GM21381 (cell line): ENCODE measurements around the gene ZDHHC1.
"Not testable (repeated sequence)": the region's sequence is repeated elsewhere in the genome, so short reads cannot be mapped to it uniquely, and the experiment has no call there.

Experiments used
- ATAC-seq: cut with Tn5 transposase; IDR thresholded peaks from one replicate; pipeline ENCODE4 v1.9.1; 2021; ENCODE audit warnings: mild to moderate bottlenecking, moderate library complexity; ENCODE audit not compliant: unreplicated experiment

Gene ZDHHC1

DNA sequence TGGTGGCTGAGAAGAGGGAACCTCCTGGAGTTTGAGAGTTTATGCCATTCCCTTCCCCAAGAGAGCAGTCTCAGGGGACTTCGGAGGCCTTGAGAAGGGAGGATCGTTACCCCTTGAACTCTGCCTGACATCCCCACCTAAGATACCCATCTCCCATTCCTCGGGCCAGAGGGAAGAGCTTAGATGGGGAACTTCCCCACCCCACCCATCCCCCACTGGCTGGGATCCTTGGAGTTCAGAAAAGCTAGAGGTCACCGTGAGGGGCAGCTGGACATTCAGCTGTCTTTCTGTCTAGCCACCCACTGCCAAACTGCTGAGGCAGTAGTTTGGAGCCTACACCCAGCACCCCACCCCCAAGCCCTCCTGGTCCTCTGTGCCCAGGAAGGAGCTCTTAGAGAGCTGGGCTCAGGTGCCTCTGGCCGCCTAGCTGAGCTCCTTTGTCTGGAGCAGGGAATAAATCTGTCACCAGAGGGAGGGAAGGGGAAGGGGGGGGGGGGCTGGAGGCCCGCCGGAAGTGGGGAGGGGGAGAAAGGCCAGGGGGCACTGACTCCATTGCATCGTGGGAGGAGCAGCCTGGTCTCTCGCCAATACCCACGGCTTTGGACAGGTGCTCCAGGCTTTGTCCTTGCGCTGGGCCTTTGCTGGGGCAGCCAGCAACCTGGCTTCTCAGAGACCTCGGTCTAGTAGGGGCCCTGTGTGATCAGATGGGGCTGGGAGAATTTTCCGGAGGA lies 15.7 kb upstream of the ZDHHC1 start:
- no peak for ATAC-seq

DNA sequence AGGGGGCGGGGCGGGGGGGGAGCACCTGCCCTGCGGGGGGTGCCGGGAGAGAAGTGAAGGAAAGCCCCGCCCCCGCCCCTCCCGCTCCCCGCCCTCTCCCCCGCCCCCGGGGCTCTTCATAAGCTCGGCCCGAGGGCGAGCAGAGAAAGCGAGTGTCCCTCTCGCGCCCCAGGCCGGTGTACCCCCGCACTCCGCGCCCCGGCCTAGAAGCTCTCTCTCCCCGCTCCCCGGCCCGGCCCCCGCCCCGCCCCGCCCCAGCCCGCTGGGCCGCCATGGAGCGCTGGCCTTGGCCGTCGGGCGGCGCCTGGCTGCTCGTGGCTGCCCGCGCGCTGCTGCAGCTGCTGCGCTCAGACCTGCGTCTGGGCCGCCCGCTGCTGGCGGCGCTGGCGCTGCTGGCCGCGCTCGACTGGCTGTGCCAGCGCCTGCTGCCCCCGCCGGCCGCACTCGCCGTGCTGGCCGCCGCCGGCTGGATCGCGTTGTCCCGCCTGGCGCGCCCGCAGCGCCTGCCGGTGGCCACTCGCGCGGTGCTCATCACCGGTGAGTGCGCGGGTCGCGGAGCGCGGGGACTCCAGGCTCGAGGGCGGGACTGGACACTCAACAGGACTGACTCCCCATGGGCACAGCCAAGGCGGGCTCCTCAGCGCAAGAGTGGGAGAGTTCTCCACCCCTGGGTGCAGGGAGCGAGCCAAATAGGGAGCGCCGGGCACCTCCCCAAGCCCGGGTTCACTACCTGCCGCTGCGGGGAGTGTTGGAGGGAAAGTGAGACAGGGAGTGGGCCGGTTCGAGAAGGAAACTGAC lies 14.9 kb upstream of the ZDHHC1 start, which contains the start of gene HSD11B2:
HSD11B2 (plus strand) TSS at position 145 of the 798 bp plus-strand sequence; CDS start at position 273, 128 bp downstream.
- ATAC-seq = no peak

DNA sequence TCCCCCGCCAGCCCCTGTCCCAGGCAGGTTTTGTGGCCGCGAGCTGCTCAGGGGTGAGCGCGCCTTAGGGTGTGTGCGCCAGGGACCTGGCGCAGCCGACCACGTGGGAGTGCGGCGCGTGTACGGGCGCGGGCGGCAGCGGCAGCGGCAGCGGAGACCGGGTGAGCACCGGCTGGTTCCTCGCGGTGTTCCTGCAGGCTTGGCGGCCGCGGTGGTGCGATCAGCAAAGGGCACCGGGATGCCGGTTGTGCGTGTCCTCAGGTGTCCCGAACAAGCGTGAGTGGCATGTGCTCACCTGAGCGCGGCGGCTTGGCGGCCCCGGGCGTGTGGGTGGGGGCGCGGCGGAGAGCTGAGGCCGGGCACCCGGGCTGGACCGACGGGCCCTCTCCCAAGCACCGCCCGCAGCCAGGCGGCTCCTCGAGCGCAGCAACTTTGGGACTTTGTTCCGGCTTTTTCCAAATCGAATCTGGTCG lies 14.3 kb upstream of the ZDHHC1 start:
- no peak for ATAC-seq

DNA sequence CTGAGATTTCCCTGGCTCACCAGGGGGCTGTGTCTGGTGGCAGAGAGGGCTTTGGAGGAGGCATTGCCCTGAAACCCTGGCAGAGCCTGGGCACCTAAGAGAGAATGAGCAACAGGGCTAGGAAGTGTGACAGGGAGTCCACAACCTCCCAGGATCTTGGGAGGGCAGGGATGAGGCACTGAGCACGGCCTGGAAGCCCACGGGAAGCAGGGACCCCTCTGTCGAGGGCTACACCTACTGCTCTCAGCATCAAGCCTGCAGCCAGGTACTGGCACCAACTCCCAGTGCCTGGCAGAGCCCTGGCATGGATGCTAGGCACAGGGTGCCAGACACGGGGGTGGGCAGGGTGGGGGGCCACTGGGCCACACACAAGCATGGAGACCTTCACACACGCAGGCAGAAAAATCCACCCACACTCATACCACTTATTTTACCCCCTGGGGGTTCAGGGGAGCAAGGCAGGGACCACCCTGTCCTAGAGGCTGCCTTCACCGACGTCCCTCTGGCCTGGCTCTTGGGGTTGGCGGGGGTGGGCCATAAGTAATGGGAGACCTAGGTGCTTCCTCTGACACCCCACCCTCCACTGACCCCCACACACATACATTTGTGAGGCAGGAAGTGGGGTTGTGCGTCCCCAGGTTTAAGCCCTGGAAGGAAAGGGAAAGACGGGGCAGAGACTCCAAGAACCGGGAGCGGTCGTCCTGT lies 13.7 kb upstream of the ZDHHC1 start:
- no peak for ATAC-seq

DNA sequence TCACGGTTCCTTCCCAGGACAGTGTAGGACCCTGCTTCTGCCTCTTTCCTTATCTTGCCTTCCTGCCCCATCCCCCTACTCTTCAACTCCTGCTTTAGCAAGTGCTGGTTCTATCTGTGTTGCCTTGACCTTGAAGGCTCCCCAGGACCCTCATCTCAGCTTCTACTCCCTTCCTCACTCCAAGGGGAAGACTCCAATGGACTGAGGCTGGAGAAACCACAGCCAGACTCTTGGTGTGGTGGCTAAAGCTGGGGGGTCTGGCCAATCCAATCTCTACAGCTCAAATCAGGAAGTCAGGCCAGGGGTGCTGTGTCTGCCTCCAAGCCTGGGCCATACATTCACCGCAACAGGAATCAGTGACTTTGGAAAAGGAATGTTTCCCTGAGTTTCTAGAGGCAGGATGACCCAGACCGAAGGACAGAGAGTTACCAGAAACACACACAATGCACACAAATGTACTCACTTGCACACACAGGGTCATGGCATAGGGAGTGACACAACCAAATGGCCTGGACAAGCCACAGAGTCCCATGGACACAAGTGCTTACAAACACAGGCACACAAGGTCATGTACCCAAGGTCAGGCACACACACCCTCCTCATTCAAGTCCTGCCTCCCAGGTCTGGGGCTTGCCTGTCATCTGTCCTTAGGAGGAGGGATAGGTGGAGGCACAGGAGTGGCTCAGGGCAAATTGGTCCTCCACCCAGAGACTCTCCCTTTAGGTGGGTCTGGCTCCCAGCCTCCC lies 12.9 kb upstream of the ZDHHC1 start:
- ATAC-seq = no peak

DNA sequence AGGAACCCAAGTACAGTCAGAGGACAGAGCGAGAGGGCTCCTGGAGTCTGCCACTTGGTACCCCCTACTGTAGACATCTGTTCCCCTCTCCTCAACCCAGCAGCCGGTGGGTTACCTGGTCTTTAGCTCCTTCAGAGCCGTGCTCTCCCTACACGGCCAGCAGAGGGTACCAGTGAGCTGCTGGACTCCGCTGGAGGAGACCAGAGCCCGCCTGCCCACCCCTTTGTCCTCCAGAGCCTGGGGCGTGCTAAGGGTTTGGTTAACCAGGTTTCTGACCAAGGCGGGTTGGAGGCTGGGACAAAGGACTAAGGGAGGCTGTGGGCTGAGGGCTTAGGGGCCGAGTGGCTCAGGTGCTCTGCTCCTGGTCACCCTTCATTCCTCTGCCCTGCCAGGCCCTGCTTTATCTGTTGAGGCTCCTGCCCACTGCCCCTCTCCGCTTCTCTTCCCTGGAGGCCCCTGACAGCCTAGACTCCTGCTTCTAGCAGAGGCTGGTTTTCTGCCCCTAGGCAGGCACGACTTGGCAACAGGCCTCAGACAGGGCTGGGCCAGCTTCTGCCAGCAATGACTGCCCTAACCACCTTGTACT lies 12.0 kb upstream of the ZDHHC1 start:
- no peak for ATAC-seq

DNA sequence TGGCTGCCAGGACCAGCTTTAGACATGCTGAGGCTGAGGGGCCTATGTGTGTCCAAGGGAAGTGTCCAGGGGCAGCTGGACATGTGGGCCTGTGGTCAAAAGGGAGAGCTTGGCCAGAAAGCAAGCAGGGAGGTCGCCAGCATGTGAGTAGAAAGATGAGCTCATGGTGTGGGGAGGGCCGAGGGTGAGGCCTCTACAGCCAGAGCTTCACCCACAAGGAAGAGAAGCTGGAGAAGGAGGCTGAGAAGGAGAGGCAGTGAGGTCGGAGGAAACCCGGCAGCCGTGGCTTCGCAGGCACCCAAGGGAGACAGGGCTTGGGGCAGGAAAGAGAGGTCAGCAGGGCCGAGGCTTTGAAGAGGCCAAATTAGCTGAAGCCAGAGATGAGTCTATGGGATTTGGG lies 10.7 kb upstream of the ZDHHC1 start:
- ATAC-seq = no peak

DNA sequence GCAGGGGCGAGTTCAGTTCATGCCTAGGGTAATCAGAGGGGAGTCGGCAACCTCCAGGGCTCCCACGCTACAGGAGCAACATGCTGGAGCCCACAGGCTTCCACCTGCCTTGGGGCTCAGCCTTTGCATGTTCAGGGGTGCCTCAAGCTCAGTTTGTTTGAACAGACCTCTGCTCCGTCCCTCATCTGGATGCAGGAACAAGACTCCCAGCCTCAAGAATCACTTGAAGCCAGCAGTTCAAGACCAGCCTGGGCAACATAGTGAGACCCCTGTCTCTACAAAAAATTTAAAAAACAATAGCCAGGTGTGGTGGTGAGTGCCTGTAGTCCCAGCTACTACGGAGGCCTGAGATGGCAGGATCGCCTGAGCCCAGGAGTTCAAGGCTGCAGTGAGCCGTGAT lies 9.7 kb upstream of the ZDHHC1 start:
- no peak for ATAC-seq

DNA sequence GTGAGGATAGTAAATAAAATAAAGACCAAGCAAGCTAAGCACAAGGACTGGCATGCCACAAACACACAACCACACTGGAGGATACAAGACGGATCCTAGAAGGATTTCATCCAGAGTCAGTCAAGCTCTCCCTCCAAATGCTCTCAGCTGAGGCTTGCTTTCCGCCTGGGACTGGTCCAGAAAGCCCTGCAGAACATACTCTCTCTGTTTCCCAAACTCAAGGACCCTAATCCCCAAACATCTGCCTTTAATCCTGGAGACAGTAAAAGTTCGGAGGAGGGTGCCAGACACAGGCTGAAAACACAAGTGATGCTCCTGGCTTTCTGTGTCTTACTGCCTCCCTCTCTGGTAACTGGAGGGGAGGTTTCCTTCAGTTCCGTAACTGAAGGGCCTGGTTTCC lies 9.3 kb upstream of the ZDHHC1 start:
- no peak for ATAC-seq

DNA sequence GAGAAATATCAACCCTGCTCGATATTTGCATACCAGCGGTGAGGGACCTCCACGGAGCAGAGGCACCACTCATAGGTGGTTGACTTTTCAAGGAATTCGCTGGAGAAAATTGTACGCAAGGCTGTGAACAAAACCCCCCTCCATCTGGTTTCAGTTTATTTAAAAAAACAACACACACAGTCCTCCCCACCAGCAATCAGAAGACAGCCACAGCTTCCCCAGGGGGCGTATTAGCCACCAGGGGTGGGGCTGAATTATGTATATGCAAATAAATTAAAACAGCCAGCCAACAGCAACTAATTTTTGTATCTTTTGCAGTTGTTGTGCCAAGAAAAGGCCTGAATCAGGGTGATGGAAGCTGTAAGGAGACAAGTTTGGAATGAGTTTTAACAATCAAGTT lies 8.8 kb upstream of the ZDHHC1 start:
- no peak for ATAC-seq

DNA sequence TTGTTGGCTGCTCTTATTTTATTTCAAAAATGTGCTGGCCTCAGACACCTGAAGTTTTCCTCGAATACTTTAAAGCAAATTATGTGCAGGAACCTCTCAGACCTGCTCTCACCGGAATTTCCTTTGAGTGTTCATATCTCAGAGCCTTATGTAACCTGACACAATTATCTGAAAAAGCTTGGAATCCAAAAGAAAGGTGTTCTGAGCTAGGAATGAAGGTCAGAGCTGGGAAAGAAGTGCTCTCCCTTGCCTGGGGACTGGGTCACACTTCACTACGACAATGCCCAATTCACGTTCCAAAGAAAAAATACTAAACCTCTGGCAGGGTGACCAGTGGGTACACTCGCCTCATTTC lies 8.0 kb upstream of the ZDHHC1 start:
- ATAC-seq = no peak

DNA sequence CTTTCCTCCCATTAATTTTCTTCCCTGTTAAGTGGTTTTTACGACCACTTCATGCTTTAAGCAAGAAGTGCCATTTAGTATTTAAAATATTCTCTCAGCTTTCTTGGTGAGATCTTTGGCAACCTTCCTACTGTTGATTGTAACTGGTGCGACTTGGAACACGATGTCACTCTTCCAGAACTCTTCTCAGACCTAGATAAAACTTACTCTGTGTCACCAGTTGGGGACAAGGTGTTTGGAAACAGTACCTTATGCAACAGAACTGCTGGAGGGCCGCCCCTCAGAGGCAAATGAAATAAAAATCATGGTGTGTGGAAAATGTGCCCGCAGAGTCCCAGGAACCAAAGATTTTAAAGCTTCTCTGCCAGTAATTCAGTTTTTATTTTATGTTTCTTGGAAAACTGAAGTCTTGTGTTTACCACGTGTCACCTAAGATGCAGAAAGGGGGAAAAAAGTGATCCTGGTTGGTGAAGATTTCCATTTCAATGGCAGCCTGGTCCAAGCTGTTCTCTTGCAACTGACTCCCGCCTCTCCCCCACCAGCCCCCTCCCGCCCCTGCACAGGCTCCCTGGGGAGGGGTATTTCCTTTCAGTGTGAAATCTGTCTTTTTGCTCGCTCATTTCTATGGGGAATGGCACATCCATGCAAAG lies 7.5 kb upstream of the ZDHHC1 start:
- no peak for ATAC-seq

DNA sequence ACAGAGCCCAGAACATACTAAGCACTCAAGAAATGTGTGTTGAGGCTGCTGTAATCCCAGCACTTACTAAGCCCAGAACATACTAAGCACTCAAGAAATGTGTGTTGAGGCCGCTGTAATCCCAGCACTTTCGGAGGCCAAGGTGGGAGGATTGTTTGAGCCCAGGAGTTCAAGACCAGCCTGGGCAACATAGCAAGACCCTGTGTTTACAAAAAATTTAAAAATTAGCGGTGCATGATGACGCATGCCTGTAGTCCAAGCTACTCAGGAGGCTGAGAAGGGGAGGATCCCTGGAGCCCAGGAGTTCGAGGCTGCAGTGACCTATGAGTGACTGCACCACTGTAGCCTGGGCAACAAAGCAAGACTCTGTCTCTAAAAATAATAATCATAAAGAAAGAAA lies 6.7 kb upstream of the ZDHHC1 start:
- ATAC-seq = no peak

DNA sequence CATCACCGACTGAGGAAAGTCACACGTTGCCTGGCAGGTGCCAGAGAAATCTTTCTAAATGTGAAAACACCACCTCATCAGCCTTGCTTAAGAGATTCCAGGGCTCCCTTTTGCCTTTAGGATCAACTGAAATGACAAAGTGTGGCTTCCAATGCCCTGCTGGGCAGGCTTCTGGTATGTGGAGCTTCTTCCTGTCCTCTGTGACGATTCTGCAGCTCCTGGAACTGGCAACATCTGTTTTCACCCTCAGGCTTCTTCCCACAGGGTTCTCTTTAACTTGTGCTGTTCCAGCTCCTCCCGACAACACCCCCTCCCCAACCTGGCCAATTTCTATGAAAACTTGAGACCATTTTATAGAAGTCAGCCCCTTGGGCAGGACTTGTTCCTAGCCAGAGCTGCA lies 4.8 kb upstream of the ZDHHC1 start:
- ATAC-seq = no peak

DNA sequence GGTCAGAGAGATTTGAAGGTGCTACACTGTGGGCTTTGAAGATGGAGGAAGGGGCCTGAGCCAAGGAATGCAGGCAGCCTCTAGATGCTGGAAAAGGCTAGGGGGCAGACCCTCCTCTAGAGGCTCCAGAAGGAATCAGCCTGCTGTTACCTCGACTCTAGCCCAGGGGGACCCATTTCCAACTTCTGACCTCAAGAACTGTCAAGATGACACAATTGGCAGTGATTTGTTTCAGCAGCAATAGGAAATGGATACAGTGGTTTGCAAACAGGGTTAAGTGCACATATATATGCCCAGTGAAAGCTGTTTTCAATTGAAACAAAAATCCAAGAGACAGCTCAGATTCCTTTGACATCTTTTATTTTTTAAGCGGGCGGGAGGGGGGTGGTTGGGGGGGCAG lies 3.7 kb upstream of the ZDHHC1 start:
- no peak for ATAC-seq

DNA sequence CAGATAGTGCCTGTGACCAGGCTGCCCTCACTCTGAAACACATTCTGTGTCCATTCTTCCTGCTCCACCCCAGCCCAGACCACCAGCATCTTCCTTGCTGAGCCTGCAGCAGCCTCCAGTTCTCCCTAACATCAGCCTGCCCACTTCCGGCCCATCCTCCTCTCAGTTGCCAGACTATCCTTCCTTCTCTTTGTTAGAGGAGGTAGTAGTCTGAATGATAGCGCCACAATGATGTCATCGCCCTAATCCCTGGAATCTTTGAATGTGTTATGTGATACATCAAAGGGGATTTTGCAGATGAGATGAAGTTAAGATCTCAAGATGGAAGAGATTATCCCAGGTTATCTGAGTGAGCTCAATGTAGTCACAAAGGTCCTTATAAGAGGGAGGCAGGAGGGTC lies 3.2 kb upstream of the ZDHHC1 start:
- ATAC-seq = no peak

DNA sequence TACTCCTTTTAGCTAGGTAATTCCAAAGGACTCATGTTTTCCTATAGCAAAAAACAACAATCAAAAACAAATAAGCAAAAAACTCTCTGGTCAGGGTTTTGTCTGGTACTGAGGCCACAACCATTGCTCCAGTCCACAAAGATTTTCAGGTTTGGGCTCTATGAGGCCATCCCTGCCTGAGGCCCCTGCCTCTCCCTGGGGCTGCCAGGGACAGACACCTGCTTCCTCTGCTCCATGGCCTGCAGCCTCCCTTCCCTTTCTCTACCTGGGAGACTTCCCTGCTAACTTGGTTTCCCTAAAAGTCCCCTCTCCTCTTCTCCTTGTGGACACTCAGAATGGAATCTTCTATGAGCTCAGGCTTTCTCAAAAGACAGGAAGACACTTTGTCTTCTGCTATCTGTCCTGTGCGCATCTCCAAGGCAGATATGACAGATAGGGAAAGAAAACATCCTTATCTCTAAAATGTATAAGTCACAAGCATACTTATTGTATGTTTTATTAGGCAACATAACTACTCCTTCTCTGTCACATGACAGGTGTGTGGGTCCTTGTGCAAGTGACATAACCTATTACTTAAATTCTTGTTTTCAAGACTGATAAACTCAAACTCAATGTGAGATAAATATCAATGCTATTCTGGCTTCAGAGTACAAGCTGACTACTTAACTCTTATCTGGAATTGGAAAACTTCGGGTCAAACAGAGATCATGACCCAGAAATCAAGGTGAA lies 1.2 kb upstream of the ZDHHC1 start:
- no peak for ATAC-seq

DNA sequence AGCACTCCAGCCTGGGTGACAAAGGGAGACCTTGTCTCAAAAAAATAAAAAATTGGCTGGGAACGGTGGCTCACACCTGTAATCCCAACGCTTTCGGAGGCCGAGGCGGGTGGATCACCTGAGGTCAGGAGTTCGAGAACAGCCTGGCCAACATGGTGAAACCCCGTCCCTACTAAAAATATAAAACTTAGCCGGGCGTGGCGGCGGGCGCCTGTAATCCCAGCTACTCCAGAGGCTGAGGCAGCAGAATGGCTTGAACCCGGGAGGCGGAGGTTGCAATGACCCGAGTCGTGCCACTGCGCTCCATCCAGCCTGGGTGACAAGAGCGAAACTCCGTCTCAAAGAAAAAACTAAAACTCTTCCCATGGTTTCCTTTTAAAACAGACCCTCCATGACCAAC lies 856 bp downstream of the ZDHHC1 start:
- ATAC-seq = not testable (repeated sequence)
